HK-2 (cell line): ENCODE data around the gene TEX19.
A peak's percentile ranks its signal among the peaks of the same experiment; 100 is the strongest.

Experiments
- DNase-seq: peaks from one replicate; pipeline ENCODE4 v3.0.0-alpha.2; 2018; ENCODE audit not compliant: unreplicated experiment

TEX19 gene, protein sequence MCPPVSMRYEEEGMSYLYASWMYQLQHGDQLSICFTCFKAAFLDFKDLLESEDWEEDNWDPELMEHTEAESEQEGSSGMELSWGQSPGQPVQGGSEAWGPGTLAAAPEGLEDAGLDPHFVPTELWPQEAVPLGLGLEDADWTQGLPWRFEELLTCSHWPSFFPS

DNA sequence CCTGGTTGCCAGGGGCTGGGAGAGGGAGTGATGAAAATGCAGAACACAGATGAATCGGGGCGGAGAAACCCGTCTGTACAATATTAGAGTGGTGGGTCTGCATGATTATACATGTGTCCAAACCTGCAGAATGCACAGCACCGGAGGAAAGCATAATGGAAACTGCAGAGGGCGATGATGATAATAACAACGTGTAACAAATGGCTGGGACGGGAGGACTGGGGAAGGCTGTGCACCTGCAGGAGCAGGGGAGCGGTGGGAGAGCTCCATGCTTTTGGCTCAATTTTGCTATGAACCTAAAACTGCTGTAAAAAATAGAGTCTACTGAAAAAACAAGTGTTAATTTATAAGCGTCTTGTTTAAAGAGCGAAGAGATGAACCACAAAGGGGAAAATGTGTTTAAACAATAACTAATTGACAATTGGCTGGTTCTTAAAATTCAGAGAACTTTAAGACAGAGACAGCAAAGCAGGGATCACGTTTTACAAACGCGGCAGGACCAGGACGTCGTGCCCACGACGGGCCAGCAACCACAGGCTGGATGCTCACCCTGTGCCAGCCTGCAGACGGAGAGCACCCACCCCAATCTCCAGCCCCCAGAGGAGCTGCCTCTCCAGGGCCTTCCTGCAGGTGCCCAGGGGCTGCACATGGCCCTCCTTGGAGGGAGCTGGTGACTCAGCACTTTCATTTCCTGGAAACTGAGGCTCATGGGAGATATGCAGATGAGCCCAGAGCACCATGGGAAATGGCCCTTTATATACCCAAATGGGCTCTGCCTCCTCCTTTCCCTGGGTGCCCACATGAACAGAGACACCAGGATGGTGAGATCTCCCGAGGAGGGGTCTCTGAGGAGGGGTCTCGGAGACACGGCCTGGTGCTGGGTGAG lies at the start of gene TEX19:
Gene TEX19, plus strand, starts transcription at position 783 of the 886 bp plus-strand sequence. CDS start 2,904 bp downstream, outside the sequence.
- peak; percentile 72 for DNase-seq

DNA sequence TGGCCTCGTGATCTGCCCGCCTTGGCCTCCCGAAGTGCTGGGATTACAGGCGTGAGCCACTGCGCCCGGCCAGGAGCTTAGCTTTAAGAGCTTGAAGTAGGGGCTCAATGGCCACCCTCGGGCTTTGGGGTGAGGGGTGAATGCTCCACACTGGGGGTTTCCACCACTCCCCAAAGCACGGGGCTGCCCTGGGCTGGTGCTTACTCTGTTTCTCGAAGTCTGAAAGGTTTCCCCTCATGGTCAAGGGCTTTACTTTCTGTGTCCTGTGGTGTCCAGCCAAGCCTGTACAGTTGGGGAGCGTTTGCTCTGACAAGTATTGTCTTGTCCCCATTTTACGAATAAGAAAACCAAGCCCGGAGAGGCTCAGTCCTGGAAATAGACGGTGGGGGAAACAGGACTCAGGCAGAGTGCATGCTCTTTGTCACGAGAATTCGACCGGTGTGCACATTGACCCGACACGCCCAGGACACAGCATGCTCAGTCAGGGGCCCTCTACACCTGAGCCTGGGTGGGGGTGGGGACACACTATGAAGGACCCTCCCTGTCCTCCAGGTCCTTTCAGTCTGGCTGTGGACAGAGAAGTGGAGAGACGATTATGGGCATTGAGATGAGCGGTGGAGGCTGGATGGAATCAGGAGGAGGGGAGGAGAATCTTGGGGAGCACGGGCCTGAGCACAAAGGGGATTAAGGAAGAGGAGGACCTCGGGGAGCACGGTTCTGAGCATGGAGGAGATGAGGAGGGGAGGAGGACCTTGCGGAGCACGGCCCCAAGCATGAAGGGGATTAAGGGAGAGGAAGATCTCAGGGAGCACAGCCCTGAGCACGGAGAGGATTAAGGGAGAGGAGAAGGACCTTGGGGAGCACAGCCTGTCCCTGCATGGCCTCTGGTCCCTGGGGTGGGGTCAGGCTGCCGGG lies 49.1 kb upstream of the TEX19 start:
- no peak for DNase-seq

DNA sequence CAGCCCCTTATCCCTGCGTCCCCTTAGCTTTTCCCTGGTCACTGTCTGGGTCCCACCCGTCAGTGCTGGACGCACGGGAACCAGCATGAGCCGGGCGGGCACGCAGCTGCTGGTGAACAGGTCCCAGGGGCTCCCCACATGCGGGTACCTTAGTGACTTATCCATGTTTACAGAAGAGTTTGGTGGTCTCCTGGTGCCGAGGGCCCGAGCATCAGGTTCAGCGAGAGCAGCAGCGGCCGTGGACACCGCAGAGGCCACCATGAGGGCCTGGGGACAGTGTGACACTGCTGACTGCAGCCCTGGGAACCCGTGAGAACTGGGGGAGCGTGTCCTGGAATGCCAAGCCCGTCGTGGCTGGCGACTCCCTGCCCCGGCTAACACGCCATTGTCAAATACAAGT lies 48.2 kb upstream of the TEX19 start:
- no peak for DNase-seq

DNA sequence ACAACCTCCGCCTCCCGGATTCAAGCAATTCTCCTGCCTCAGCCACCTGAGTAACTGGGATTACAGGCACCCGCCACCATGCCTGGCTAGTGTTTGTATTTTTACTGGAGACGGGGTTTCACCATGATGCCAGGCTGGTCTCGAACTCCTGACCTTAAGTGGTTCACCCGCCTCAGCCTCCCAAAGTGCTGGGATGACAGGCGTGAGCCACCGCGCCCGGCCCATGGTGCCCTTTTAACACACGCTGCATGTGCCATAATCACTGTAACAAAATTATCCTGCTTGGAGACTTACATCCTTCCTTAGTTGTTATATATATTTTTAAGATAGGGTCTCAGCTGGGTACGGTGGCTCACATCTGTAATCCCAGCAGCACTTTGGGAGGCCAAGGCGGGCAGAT lies 47.1 kb upstream of the TEX19 start:
- DNase-seq, result no peak

DNA sequence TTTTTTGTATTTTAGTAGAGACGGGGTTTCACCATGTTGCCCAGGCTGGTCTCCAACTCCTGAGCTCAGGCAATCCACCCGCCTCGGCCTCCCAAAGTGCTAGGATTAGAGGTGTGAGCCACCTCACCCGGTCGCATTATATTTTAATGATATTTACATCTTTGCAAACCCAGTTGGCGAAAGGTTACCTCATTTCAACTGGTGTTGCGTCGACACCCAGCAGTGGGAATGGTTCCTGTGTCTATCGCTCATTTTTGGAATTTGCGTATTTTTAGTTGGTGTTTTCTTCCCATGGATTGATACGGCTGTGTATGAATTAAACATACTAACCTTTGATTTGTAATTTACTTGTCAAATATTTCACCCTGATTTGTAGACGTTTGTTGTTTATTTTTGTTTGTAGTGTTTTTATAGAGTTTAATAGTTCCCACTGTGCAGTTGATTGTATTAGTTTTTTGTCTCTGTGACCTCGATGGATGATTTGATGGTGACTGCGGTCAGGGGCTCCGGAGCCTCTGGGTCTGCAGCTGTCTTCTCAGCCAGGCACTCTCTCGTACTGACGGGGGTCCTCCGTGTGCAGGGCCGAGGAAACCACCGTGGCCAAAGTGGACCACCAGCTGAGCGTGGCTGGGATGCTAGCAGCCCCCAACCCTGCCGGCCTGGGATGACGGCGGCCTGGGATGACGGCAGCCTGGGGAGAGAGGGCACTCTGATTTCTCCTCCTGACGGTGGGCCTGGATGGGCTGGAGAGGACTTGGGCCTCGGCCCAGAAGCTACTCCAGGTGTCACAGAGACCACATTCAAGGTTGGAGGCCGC lies 45.6 kb upstream of the TEX19 start:
- DNase-seq, result no peak

DNA sequence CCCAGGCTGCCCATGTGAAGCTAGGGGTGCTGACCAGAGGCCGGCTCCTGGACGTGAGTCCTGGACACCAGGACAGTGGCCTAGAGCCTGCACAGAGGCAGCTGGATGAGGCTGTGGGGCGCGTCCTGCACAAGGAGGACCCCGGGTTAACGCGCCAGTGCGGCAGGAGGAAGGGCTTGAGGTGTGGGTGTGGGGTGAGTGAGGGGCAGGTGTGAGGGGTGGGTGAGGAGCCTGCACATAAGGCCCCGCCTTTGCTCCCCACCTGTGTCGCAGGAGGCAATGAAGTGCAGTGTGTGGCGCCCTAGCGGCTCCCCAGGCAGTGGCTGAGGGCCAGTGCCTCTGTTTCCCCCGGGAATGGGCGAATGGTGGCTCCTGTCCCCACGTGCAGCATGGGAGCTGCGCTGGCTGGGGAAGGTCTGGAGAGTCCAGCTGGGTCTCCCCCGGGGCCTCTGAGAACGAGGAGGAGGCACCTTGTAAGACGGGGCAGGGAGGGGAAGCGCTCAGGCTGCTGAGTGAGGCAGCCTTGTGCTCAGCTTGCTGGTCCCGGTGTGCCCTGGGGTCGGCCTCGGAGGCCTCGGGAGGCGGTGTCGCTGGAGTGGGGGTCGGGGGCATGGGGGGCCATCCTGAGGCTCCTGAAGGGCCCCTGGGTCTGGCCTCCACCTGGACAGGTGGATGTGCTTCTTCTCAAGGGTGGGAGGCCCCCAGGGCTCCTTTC lies 44.9 kb upstream of the TEX19 start:
- no peak for DNase-seq

DNA sequence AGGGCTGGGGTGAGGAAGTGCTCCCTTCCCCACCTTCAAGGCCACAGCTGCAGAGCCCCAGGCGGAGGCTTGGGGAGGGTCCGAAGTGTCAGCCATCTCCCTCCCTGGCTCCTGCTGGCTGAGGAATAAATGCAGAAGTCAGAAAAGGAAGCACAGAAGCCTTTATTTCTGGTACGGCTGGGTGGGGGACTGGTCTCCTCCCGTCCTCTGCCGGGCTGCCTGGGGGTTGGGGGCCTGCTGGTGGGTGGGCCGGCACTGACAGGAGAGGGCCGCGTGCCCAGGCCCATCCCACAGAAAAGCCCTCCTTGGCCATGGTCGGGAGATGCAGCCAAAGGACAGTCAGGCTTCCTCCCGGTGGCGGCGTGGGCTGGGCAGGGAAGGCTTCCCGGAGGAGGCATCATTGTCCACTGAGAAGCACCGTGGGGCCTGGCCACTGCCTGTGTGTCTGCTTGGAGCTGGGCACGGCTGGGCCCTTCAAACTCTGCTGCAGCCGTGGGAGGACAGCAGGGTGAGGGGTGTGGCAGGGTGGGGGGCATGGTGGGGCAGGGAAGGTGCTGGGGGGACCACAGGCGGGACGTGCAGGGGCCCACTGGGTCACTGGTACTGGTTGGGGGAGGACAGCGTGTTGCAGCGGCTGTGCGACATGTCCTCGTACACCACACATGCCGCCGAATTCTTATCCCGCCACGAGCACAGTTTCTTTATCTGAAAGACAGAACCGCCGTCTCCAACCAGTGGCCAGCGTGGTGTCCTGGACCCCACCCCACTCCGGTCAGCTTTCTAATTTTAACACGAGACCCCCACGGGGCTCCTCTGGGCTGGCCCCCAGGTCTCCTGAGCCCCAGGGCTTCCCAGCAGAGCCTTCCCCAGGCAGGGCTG lies 44.1 kb upstream of the TEX19 start:
- no peak for DNase-seq

DNA sequence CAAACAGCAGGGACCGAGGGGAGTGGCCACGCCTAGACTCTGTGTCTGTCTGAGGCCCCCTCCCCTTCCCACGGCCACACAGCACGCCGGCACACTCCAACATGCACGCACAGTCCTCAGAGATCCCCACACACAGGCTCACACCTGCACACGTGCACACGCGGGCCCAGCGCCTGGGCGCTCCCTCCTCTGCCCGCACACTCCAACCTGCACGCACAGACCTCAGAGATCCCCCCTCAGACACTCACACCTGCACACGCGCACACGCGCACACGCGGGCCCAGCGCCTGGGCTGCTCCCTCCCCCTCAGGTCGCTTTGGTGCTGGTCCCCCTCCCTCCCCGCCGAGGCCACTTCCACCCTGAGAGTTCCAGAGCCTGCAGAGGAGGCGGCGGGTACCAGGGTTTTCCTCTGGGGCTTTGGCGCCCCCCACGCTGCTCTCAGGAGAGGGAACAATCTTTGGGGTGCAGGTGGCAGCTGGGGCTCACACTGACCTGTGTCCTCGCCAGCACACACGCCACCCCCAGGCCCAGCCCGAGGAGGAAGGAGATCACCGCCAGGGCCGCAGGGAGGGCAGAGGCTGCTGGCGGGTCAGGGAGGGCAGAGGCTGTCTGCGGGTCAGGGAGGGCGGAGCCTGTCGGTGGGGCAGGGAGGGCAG lies 43.2 kb upstream of the TEX19 start:
- no peak for DNase-seq

DNA sequence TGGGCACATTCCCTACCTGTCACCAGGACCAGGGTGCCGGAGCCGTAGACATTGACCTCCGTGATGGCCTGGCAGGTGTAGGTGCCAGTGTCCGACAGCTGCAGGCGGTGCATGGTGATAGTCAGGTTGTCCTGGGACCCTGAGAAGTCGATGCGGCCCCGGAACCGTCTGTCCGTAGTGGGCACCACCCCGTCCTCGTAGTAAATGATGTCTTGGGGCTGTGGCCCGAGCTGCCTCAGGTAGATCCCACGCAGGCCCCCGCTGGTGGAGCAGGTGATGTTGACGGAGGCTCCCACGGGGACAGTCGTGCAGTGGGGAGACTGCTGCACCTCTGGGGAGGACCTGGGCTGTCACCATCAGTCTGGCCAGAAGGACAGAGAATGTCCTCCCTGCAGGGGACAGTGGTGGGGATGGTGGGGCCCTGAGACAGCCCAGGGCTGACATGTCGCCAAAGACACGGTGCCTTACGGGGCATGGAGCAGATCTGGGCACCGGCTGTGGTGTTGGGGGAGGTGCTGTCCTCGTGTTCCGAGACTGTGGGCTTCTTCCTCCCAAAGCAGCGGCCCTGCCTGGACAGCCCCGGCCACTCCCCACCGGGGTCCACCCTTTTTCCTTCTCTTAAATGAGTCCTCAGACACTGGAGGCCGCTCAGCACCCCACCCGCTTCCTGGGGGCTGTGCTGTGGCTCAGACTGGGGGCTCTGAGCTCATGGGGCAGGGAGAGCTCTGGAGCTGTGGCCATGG lies 42.2 kb upstream of the TEX19 start:
- no peak for DNase-seq

DNA sequence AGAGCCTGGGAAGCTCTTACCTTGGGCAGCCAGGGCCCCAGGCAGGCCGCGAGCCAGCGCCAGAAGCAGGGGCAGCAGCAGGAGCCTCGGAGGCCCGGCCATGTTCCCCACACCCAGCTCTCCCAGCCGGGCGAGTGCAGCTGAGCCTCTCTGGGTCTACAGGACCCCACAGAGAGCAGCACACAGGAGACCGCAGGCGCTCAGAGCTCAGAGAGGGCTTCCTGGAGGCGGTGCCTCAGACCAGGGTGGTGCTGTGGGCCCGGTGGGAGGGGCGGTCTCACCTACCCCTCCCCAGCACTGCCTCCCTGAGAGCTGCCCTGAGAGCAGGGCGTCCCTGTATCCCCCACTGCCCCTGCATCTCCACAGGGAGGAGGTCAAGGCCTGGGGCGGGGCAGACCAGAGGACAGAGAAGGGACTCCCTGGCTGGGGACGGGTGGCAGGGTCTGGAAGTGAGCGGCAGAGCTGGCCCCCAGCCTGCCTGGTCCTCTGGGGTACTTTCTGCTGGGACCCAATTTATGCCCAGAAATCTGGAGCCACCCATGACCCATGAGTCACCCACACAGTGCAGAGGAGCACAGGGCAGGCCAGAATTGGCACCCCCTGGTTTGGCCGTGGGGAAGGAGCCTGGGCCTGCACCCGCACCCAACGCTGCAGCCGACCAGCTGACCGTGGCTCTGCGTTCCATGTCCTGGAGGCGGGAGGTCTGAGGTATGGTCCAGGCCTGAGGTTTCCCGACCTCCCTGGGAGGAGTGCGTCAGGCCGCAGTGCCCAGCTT lies 41.5 kb upstream of the TEX19 start, which contains the start of gene CD7:
Gene CD7, minus strand, starts transcription at position 215 of the 775 bp plus-strand sequence. Its CDS starts 113 bp downstream, at position 102.
- DNase-seq, result no peak

DNA sequence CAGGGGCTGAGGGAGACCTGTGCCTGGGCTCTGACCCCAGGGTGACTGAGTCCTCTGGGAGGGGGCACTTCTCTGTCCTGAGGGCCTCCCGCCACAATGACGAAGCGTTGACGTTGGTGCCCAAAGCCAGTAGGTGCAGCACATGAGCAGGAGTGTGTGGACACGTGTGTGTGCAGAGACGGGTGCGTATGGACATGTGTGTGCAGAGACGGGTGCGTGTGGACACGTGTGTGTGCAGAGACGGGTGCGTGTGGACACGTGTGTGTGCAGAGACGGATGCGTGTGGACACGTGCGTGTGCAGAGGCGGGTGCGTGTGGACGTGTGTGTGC lies 40.9 kb upstream of the TEX19 start:
- no peak for DNase-seq

DNA sequence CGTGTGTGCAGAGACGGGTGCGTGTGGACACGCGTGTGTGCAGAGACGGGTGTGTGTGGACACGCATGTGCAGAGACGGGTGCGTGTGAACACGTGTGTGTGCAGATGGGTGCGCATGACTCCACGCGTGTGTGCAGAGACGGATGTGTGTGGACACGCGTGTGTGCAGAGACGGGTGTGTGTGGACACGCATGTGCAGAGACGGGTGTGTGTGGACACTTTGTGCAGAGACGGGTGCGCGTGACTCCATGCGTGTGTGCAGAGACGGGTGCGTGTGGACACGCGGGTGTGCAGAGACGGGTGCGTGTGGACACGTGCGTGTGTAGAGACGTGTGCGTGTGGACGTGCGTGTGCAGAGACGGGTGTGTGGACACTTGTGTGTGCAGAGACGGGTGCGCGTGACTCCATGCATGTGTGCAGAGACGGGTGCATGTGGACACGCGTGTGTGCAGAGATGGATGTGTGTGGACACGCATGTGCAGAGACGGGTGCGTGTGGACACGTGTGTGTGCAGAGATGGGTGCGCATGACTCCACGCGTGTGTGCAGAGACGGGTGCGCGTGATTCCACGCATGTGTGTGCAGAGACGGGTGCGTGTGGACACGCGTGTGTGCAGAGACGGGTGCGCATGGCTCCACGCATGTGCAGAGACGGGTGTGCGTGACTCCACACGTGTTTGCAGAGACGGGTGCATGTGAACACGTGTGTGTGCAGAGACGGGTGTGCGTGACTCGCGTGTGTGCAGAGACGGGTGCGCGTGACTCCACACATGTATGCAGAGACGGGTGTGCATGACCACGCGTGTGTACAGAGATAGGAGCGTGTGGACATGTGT lies 40.1 kb upstream of the TEX19 start:
- DNase-seq, result no peak

DNA sequence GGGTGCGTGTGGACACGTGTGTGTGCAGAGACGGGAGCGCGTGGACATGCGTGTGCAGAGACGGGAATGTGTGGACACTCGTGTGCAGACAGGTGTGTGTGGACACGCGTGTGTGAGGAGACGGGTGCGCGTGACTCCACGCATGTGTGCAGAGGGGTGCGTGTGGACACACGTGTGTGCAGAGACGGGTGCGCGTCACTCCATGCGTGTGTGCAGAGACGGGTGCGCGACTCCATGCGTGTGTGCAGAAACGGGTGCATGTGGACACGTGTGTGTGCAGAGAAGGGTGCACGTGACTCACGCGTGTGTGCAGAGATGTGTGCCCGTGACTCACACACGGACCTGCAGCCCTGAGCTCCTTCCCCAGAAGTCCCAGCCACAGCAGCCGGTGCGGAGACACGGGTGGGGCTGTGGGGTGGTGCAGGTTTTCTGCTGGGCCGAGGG lies 39.4 kb upstream of the TEX19 start:
- no peak for DNase-seq

DNA sequence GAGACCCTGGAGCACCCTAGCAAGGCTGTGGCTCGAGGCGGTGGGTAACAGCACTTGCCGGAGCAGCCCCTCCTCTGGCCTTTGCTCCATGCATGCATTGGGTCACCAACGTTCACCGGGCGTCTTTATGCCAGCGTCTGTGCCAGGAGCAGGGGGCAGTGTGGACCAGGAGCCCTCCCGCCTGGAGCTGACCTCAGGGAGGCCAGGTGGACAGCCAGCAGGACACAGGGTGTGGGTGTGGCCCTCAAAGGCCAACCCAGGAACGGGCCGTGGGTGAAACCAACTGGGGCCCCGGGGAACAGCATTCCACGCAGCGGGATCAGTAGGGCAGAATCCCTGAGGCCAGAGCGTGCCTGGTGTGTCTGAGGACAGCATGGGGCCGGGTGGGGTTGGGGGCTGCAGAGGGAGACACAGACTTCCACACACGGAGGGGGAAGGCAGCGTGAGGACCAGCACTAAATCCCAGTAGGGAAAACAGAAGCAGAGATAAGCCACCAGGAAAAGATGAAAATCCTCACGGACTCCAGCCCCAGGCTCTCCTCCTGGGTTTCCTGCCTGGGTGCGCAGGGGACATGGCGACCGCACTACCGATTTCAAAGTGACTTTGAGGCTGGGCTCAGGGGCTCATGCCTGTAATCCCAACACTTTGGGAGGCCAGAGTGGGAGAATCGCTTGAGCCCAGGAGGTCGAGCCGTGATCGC lies 38.8 kb upstream of the TEX19 start:
- no peak for DNase-seq

DNA sequence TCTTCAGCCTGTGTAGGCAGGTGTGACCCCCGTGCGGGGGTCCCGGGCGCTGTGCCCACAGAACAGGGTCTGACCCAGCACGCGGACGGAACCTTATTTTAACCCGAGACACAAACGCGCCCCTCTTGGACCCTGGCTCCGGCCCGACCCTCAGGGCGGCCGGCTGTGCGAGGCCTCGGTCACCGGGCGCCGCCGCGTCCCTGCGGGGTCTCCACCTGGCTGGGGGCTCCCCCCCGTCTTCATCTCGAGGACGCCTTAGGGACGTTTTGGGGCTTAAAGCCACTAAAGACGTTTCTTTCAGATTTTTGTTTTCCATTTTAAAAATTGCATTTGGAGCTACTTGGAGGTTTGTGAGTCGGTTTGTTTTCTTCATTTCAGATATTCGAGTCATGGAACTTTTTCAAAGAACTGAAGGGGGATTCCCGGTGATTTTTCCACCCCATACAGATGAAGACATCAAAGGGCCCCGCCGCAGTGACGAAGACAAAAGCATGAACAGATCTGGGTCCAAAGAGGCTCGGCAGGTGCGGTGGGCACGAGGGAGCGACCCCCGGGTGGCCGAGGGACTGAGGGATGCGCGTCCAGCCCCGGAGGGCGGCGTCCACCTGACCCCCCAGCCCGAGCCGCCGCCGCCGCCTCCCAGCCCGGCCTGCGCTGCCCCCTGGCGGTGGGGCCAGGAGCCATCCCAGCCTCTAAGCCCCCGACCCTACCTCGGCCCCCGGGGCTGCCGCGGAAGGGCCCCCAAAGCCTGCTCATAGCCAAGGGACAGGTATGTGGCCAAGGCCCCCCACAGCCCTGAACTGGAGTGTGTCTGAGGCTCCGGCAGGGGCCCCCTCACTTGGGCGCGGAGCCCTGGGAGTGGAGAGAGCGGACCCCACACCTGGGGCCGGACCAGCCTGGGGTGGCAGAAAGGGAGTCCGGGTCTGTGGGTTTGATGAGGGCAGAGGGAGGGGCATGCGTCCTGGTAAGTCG lies 37.8 kb upstream of the TEX19 start:
- DNase-seq, result no peak
